ENCODE results near the gene EHMT1. TPM values are rescaled to one million over a fixed set of nuclear protein-coding genes. Genes with fewer than 3 reads are reported as not detected.

Gene EHMT1
- total and polyA plus RNA-seq, 2 of the 8 experiments (the other 6 are each of a cell fraction or from before 2014, with no cell fraction given): 95.7 to 163 TPM

DNA sequence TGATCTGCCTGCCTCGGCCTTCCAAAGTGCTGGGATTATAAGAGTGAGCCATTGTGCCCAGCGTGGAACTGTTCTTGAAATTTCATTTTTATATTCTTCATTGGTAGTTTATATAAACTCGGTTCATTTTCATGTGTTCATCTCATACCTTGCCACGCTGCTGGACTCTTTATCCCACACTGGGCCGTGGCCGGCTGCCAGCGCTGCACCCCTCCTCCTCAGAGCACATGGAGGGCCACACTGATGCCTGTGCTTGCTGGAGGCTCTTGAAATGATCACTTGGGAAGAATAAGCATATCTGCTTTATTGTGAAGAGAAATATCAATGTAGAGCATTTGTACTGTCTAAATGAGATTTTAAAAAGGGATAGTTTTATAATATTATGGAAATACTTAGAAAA is 69.5 kb downstream of the EHMT1 start (continued):
- TF ChIP-seq TBP (IDR thresholded peaks at IDR 0.05; ENCODE audit: low read depth, low read length) (no peak), CEBPB (IDR thresholded peaks at IDR 0.05; ENCODE audit: low read depth, low read length) (no peak), KDM5A (IDR thresholded peaks at IDR 0.05; ENCODE audit: low read length) (no peak)

Data from H1 (cell line).